Esophagus muscularis mucosa (tissue), 3 donors: ENCODE data around the gene TEX29.

Experiments used
- POLR2AphosphoS5 ChIP-seq, 2 donors: sonication (generic); formaldehyde crosslinking; IDR thresholded peaks; one replicate each; pipeline ENCODE4 v1.6.1; 2017; ENCODE audit warnings: antibody characterized with exemption in 2 of 2
- TF ChIP-seq, protein P1 (sequence below), 3 experiments: fragments of 200-600 bp in 2 of 3; fragments of 450-650 bp in 1 of 3; sonication (generic) in 2 of 3; IDR thresholded peaks; one replicate each; pipeline ENCODE4 v1.5.1; 2017 to 2019; ENCODE audit warnings: antibody characterized with exemption in 3 of 3, mild to moderate bottlenecking in 2 of 3, moderate library complexity in 1 of 3

DNA sequence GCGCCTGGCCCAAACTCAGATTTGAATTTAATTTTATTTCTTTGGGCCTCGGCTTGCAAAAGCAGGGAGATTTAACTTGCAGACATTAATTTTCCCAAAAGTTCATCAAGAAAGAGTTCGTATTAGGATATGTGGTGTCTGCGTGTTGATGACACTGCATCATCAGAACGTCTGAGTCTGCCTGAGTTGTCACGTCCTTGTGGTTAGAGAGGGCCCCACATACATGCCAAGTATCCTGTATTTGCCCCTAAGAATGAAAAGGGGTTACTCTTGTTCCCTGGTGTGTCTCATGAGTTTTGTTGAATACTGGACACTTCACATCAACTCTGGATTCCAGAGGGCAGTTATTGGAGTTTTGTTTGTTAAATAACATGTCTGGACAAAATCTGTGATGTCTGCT, 5.6 kb upstream of the TEX29 start:
- TF ChIP-seq, protein P1, sequence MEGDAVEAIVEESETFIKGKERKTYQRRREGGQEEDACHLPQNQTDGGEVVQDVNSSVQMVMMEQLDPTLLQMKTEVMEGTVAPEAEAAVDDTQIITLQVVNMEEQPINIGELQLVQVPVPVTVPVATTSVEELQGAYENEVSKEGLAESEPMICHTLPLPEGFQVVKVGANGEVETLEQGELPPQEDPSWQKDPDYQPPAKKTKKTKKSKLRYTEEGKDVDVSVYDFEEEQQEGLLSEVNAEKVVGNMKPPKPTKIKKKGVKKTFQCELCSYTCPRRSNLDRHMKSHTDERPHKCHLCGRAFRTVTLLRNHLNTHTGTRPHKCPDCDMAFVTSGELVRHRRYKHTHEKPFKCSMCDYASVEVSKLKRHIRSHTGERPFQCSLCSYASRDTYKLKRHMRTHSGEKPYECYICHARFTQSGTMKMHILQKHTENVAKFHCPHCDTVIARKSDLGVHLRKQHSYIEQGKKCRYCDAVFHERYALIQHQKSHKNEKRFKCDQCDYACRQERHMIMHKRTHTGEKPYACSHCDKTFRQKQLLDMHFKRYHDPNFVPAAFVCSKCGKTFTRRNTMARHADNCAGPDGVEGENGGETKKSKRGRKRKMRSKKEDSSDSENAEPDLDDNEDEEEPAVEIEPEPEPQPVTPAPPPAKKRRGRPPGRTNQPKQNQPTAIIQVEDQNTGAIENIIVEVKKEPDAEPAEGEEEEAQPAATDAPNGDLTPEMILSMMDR (IDR thresholded peaks at IDR 0.05): no peak
- no peak for TF ChIP-seq POLR2AphosphoS5 (IDR thresholded peaks at IDR 0.05)
